Measurements from ENCODE around the gene SH3YL1.

DNA sequence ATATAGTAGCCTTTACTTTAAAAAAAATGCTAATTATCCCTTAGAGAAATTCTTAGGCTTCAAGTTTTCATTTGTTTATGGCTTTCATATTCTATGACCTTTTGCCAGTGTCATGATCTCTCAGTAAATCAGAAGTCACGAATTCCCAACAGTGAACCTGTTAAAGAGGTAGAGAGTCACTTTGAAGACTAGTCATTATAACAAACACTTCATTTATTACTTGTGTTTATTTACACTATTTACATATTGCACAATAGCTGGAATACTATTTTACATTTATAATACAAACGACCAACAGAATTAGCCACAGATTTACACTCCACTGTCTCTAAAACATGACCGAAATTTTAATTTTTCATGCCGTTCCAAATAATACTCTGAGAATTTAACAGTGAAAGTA is 15.5 kb upstream of the SH3YL1 start:
- TF ChIP-seq POLR2A (IDR thresholded peaks at IDR 0.05; ENCODE audit: low read depth, low read length) (no peak), POLR2AphosphoS5 (IDR thresholded peaks at IDR 0.05; ENCODE audit: low read depth, low read length) (no peak), POU2F2 (IDR thresholded peaks at IDR 0.05; ENCODE audit: low read depth, low read length) (no peak), TAF1 (IDR thresholded peaks at IDR 0.05; ENCODE audit: low read depth, low read length) (no peak), SPI1 (IDR thresholded peaks at IDR 0.05; ENCODE audit: low read depth, low read length) (no peak)

All from GM12891 (cell line).